SK-N-SH treated with all-trans-retinoic acid at 6 μM for 48 hours (cell line): Measurements from ENCODE around the gene FNIP2.

ENCODE experiments used
- ARNTL ChIP-seq: fragments of 450-650 bp; formaldehyde crosslinking; IDR thresholded peaks from 2 replicates; pipeline ENCODE4 v1.5.0; 2020; ENCODE audit warnings: low read depth, mild to moderate bottlenecking, moderate library complexity, borderline replicate concordance
- TOX ChIP-seq: fragments of 250-450 bp; sonication (Bioruptor Pico); IDR thresholded peaks from 2 replicates; pipeline ENCODE4 v1.8.0; 2021; ENCODE audit warnings: mild to moderate bottlenecking, moderate library complexity, borderline replicate concordance
- ZC3H10 ChIP-seq: fragments of 250-450 bp; sonication (Bioruptor Pico); IDR thresholded peaks from 2 replicates; pipeline ENCODE4 v1.5.1; 2021; ENCODE audit warnings: mild to moderate bottlenecking, moderate library complexity
- ZFP3 ChIP-seq: fragments of 250-450 bp; sonication (Bioruptor Pico); IDR thresholded peaks from 2 replicates; pipeline ENCODE4 v1.5.0; 2020; ENCODE audit warnings: mild to moderate bottlenecking, moderate library complexity
- ZFP30 ChIP-seq: fragments of 450-650 bp; formaldehyde crosslinking; IDR thresholded peaks from 2 replicates; pipeline ENCODE4 v1.5.0; 2022; ENCODE audit warnings: mild to moderate bottlenecking, moderate library complexity
- ZNF565 ChIP-seq: fragments of 450-650 bp; formaldehyde crosslinking; conservative IDR thresholded peaks from 2 replicates; pipeline ENCODE4 v1.5.0; 2020; ENCODE audit warnings: low read depth, mild to moderate bottlenecking, moderate library complexity
- TF ChIP-seq, protein P1 (sequence below): fragments of 250-450 bp; sonication (Bioruptor Pico); IDR thresholded peaks from 2 replicates; pipeline ENCODE4 v1.8.0; 2020; ENCODE audit warnings: mild to moderate bottlenecking, moderate library complexity, borderline replicate concordance
- TF ChIP-seq, protein P2 (sequence below): fragments of 250-450 bp; sonication (Bioruptor Pico); IDR thresholded peaks from 2 replicates; pipeline ENCODE4 v1.5.1; 2021; ENCODE audit warnings: mild to moderate bottlenecking, moderate library complexity
- TF ChIP-seq, protein P3 (sequence below): fragments of 250-450 bp; sonication (Bioruptor Pico); IDR thresholded peaks from 2 replicates; pipeline ENCODE4 v1.5.1; 2020; ENCODE audit warnings: low read depth, mild to moderate bottlenecking, moderate library complexity

DNA sequence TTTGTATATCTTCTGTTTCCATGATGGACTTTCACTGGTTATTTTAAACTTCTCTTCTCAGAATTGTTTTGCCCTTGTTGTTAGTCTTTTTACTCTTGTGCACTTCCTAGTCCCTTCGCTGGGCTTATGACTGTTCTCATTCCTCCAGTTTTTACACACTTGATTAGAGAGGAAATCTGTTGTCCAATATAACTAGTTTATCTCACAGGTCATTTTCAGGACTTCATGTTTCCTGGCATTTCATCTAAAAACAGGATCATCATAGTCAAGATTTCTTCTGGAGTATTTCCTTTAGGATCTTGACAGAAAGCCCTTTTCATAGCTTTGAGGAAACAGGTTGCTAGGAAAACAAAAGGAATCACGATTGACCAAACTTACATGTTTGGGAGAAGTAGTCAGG, 3.0 kb downstream of the FNIP2 start:
- no peak for TF ChIP-seq ZC3H10 (CRISPR knock-in tag)
- TF ChIP-seq ZNF565 (CRISPR knock-in tag): no peak
- TF ChIP-seq, protein P1, sequence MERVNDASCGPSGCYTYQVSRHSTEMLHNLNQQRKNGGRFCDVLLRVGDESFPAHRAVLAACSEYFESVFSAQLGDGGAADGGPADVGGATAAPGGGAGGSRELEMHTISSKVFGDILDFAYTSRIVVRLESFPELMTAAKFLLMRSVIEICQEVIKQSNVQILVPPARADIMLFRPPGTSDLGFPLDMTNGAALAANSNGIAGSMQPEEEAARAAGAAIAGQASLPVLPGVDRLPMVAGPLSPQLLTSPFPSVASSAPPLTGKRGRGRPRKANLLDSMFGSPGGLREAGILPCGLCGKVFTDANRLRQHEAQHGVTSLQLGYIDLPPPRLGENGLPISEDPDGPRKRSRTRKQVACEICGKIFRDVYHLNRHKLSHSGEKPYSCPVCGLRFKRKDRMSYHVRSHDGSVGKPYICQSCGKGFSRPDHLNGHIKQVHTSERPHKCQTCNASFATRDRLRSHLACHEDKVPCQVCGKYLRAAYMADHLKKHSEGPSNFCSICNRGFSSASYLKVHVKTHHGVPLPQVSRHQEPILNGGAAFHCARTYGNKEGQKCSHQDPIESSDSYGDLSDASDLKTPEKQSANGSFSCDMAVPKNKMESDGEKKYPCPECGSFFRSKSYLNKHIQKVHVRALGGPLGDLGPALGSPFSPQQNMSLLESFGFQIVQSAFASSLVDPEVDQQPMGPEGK (CRISPR knock-in tag): no peak
- TF ChIP-seq ZFP30 (CRISPR knock-in tag): no peak
- no peak for TF ChIP-seq ZFP3 (CRISPR knock-in tag)
- no peak for TF ChIP-seq ARNTL (CRISPR knock-in tag)
- TF ChIP-seq, protein P2, sequence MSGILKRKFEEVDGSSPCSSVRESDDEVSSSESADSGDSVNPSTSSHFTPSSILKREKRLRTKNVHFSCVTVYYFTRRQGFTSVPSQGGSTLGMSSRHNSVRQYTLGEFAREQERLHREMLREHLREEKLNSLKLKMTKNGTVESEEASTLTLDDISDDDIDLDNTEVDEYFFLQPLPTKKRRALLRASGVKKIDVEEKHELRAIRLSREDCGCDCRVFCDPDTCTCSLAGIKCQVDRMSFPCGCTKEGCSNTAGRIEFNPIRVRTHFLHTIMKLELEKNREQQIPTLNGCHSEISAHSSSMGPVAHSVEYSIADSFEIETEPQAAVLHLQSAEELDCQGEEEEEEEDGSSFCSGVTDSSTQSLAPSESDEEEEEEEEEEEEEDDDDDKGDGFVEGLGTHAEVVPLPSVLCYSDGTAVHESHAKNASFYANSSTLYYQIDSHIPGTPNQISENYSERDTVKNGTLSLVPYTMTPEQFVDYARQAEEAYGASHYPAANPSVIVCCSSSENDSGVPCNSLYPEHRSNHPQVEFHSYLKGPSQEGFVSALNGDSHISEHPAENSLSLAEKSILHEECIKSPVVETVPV: no peak
- TF ChIP-seq TOX (CRISPR knock-in tag): no peak
- TF ChIP-seq, protein P3, sequence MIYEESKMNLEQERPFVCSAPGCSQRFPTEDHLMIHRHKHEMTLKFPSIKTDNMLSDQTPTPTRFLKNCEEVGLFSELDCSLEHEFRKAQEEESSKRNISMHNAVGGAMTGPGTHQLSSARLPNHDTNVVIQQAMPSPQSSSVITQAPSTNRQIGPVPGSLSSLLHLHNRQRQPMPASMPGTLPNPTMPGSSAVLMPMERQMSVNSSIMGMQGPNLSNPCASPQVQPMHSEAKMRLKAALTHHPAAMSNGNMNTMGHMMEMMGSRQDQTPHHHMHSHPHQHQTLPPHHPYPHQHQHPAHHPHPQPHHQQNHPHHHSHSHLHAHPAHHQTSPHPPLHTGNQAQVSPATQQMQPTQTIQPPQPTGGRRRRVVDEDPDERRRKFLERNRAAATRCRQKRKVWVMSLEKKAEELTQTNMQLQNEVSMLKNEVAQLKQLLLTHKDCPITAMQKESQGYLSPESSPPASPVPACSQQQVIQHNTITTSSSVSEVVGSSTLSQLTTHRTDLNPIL (CRISPR knock-in tag): no peak
